Chondrocyte (in vitro differentiated cells): ENCODE data around the gene IQGAP2. TPM values are rescaled to one million over a fixed set of nuclear protein-coding genes. Genes with fewer than 3 reads are reported as not detected.
"Not testable (repeated sequence)": the region's sequence is repeated elsewhere in the genome, so short reads cannot be mapped to it uniquely, and the experiment has no call there.

ENCODE experiments used
- DNase-seq: peaks from one replicate; pipeline ENCODE4 v3.0.0; 2021; ENCODE audit warnings: mixed read lengths, low spot score
- H3K27ac Mint-ChIP-seq: one replicate; pipeline ENCODE4 v1.8.0; 2021; ENCODE audit warnings: mild to moderate bottlenecking, moderate library complexity, mixed read lengths; ENCODE audit not compliant: unreplicated experiment
- H3K27me3 Mint-ChIP-seq: 2 replicates; pipeline ENCODE4 v1.8.0; 2021; ENCODE audit warnings: low read depth, mixed read lengths
- H3K36me3 Mint-ChIP-seq: 2 replicates; pipeline ENCODE4 v1.8.0; 2021; ENCODE audit warnings: low read depth, mixed read lengths
- H3K4me1 Mint-ChIP-seq: 2 replicates; pipeline ENCODE4 v1.8.0; 2021; ENCODE audit warnings: low read depth, mild to moderate bottlenecking, mixed read lengths
- H3K4me3 Mint-ChIP-seq: one replicate; pipeline ENCODE4 v1.8.0; 2021; ENCODE audit warnings: mild to moderate bottlenecking, moderate library complexity, mixed read lengths; ENCODE audit not compliant: unreplicated experiment
- H3K9me3 Mint-ChIP-seq: 2 replicates; pipeline ENCODE4 v1.8.0; 2021; ENCODE audit warnings: low read depth, mixed read lengths
- CTCF ChIP-seq: fragments of 200-600 bp; sonication (generic); IDR thresholded peaks from 2 replicates; pipeline ENCODE4 v1.5.0; 2021; ENCODE audit warnings: antibody characterized with exemption, mild to moderate bottlenecking, moderate library complexity
- total RNA-seq: library from RNA; stranded (reverse); gene quantifications from 3 replicates; pipeline ENCODE4 v1.2.1, GENCODE V29; 2021

The IQGAP2 gene
- total RNA-seq, 1 donor from 2014 or later = 3.0 TPM

- TF ChIP-seq CTCF = no peak
- peaks cover 2% of the 10 kb centered on the region for H3K9me3 Mint-ChIP-seq
- H3K27me3 Mint-ChIP-seq = no peaks in the 10 kb centered on the region
- H3K36me3 Mint-ChIP-seq = no peaks in the 10 kb centered on the region
- no peak overlapping the region for H3K27ac Mint-ChIP-seq
- DNase-seq = no peak
- H3K4me1 Mint-ChIP-seq = peaks cover 11% of the 10 kb centered on the region
- H3K4me3 Mint-ChIP-seq = no peak overlapping the region
Measured at GRCh38 chr5:76514292-76514691, 111.2 kb downstream of the IQGAP2 start.

GRCh38 chr5:76514713-76515112 is 111.6 kb downstream of the IQGAP2 start:
- TF ChIP-seq CTCF = no peak
- H3K27ac Mint-ChIP-seq = no peak overlapping the region
- peaks cover 11% of the 10 kb centered on the region for H3K4me1 Mint-ChIP-seq
- H3K9me3 Mint-ChIP-seq = peaks cover 2% of the 10 kb centered on the region
- DNase-seq = no peak
- no peak overlapping the region for H3K4me3 Mint-ChIP-seq
- H3K27me3 Mint-ChIP-seq = no peaks in the 10 kb centered on the region
- no peaks in the 10 kb centered on the region for H3K36me3 Mint-ChIP-seq

- Mint-ChIP-seq H3K27me3 (no peaks in the 10 kb centered on the region), H3K9me3 (peaks cover 2% of the 10 kb centered on the region), H3K36me3 (no peaks in the 10 kb centered on the region), H3K4me1 (peaks cover 15% of the 10 kb centered on the region), H3K4me3 (no peak overlapping the region), H3K27ac (no peak overlapping the region)
- no peak for DNase-seq
- TF ChIP-seq CTCF = no peak
Measured at GRCh38 chr5:76517334-76517733, 114.2 kb downstream of the IQGAP2 start.

- H3K36me3 Mint-ChIP-seq, DNase-seq, H3K27me3 Mint-ChIP-seq, H3K4me3 Mint-ChIP-seq, H3K9me3 Mint-ChIP-seq, H3K27ac Mint-ChIP-seq: not testable (repeated sequence)
- H3K4me1 Mint-ChIP-seq = peaks cover 19% of the 10 kb centered on the region
Measured at GRCh38 chr5:76518246-76518645, 115.2 kb downstream of the IQGAP2 start.

GRCh38 chr5:76521240-76521758 is 118.2 kb downstream of the IQGAP2 start:
- Mint-ChIP-seq H3K27ac (peak overlapping the region; percentile 82), H3K27me3 (no peaks in the 10 kb centered on the region), H3K4me1 (peaks cover 46% of the 10 kb centered on the region), H3K9me3 (peaks cover 2% of the 10 kb centered on the region), H3K4me3 (no peak overlapping the region), H3K36me3 (no peaks in the 10 kb centered on the region)
- no peak for TF ChIP-seq CTCF
- DNase-seq = no peak
